ENCODE data around the gene APBA1. TPM values are rescaled to one million over a fixed set of nuclear protein-coding genes. Genes with fewer than 3 reads are reported as not detected.

Gene APBA1
- total RNA-seq, 1 donor: 1.8 TPM

DNA sequence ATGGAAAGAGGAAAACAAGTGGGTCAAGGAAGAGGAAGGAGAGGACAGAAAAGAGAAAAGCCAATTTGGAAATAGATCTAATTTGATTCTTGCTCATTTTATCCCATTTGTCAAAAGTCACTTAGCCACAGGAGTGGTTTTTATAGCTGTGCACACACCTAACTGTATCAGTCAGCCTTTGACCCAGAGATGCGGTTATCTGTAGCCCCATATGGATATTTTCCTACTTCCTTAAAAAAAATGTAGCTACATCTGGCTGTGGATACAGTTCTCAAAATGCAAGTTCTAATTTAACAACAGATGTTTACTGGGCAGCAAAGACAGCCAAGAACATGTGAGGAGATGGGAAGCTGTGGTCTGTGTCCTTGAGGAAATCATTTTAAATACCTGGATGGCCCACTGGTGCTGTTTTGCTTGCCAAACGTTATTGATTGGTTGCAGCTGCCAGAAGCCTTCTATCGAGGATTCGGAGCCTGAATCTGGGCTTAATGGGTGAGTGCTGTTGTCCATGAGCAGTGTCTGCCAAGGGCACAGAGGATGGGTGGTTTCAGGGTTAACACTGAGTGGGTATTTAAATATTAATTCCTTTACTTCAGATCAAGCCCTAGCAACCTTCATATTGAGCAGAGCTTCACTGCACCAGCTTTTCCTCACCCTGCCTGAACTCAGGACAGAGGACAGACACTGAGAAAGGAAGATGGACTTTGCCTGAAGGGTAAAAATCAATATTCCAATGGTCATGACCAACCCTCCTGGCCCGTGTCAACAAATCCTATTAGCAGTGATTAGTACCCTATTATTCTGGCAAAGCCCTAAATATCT, 92.2 kb downstream of the APBA1 start:
- DNase-seq (ENCODE audit: insufficient read length, low spot score, missing footprints): no peak
- TF ChIP-seq CTCF (IDR thresholded peaks at IDR 0.05; ENCODE audit: extremely low read depth, low read depth, low read length): no peak
- H3K79me2 ChIP-seq (ENCODE audit: insufficient read depth, low read length): no peaks in the 10 kb centered on the region
- H3K4me1 ChIP-seq (ENCODE audit: insufficient read depth, low read length): peaks cover 4% of the 10 kb centered on the region
- H3K27me3 ChIP-seq (ENCODE audit: insufficient read depth, low read length): no peaks in the 10 kb centered on the region
- no peak overlapping the region for H2AFZ ChIP-seq (ENCODE audit: low read length)
- H3K9me3 ChIP-seq (ENCODE audit: low read depth, low read length): no peaks in the 10 kb centered on the region
- no peaks in the 10 kb centered on the region for H4K20me1 ChIP-seq (ENCODE audit: insufficient read depth, low read length)
- no peaks in the 10 kb centered on the region for H3K36me3 ChIP-seq (ENCODE audit: insufficient read depth, low read length)
- no peak overlapping the region for H3K4me2 ChIP-seq (ENCODE audit: insufficient read depth, low read length)
- no peak overlapping the region for H3K4me3 ChIP-seq (ENCODE audit: insufficient read depth, low read length)
- H3K27ac ChIP-seq (ENCODE audit: low read depth, low read length): no peak overlapping the region

DNA sequence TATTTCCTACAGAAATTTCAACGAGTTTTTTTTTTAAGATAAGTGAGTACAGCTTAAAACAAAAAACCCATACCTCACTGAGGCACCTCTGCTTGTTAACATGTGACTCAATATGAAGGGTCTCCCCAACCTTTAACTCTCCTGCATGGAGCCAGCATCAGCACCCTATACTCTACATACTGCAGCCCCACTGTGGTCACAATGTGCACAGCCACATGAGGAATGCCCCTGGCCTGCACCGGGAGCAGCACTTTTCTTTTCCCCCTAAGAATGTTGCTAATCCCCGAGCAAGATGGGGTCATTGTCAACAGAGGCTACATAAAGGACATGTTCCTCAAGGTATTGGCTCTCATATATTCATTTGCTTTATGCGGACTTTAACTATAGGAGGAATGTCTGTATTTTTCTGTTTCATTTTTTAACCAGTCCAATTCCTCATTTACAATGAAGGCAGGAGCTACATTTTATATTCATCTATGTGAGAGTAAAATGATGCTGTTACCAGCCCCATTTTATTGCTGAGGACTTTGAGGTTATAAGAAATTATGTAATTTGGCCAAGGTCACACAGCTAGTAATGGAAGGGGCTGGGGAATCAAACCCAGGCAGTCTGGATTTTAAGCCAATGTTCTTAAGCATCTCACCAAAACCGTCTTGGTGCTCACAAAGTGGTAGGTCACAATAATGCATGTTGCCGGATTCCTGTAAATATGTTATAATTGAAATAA, 93.0 kb downstream of the APBA1 start:
- Histone ChIP-seq H3K9me3 (ENCODE audit: low read depth, low read length) (no peaks in the 10 kb centered on the region), H3K4me3 (ENCODE audit: insufficient read depth, low read length) (no peak overlapping the region), H3K27ac (ENCODE audit: low read depth, low read length) (no peak overlapping the region), H2AFZ (ENCODE audit: low read length) (no peak overlapping the region), H3K36me3 (ENCODE audit: insufficient read depth, low read length) (no peaks in the 10 kb centered on the region), H3K79me2 (ENCODE audit: insufficient read depth, low read length) (no peaks in the 10 kb centered on the region), H4K20me1 (ENCODE audit: insufficient read depth, low read length) (no peaks in the 10 kb centered on the region), H3K4me1 (ENCODE audit: insufficient read depth, low read length) (peaks cover under 1% of the 10 kb centered on the region), H3K27me3 (ENCODE audit: insufficient read depth, low read length) (no peaks in the 10 kb centered on the region), H3K4me2 (ENCODE audit: insufficient read depth, low read length) (no peak overlapping the region)
- TF ChIP-seq CTCF (IDR thresholded peaks at IDR 0.05; ENCODE audit: extremely low read depth, low read depth, low read length): no peak
- DNase-seq (ENCODE audit: insufficient read length, low spot score, missing footprints): no peak

DNA sequence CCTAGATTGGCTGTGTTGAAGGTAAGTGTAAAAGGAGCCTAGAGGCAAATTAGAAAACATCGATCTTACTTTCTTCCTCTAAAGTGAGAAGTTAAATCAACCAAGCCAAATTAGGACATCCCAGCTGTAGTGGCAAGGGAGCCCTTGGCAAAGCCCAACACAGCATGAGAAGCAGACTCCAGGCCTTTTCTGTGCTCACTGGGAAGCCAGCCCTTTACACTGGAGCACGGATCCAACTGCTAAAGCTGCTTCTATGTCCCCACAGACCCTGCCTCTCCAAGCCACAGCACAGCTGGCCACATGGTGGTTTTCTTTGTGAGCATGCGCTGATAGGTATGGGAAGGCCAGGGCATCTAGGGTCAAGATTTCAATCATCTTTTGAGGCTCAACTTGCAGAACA, 94.1 kb downstream of the APBA1 start:
- Histone ChIP-seq H2AFZ (ENCODE audit: low read length) (no peak overlapping the region), H3K79me2 (ENCODE audit: insufficient read depth, low read length) (no peaks in the 10 kb centered on the region), H4K20me1 (ENCODE audit: insufficient read depth, low read length) (no peaks in the 10 kb centered on the region), H3K4me2 (ENCODE audit: insufficient read depth, low read length) (no peak overlapping the region), H3K4me1 (ENCODE audit: insufficient read depth, low read length) (peaks cover 7% of the 10 kb centered on the region), H3K27me3 (ENCODE audit: insufficient read depth, low read length) (no peaks in the 10 kb centered on the region), H3K4me3 (ENCODE audit: insufficient read depth, low read length) (no peak overlapping the region), H3K27ac (ENCODE audit: low read depth, low read length) (no peak overlapping the region), H3K36me3 (ENCODE audit: insufficient read depth, low read length) (no peaks in the 10 kb centered on the region), H3K9me3 (ENCODE audit: low read depth, low read length) (no peaks in the 10 kb centered on the region)
- DNase-seq (ENCODE audit: insufficient read length, low spot score, missing footprints): no peak
- no peak for TF ChIP-seq CTCF (IDR thresholded peaks at IDR 0.05; ENCODE audit: extremely low read depth, low read depth, low read length)

DNA sequence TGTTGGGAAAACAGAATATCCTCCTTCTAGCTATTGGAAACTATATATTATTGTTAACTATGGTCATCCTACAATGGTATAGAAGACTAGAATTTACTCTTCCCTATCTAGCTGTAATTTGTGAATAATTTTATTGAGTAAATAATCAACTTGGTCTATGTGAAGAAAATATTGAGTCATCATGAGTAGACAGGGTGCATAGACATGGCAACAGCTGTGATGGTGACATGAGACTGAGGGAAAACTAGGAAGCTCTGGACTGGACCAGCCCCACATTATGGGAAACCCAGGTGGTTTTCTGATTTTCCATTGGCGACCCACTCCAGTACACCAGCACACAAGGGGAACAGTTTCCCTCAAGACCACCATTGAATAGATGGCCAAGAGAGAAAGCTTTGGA, 95.0 kb downstream of the APBA1 start:
- Histone ChIP-seq H3K9me3 (ENCODE audit: low read depth, low read length) (no peaks in the 10 kb centered on the region), H3K27me3 (ENCODE audit: insufficient read depth, low read length) (no peaks in the 10 kb centered on the region), H3K4me1 (ENCODE audit: insufficient read depth, low read length) (peaks cover 7% of the 10 kb centered on the region), H3K36me3 (ENCODE audit: insufficient read depth, low read length) (no peaks in the 10 kb centered on the region), H3K4me3 (ENCODE audit: insufficient read depth, low read length) (no peak overlapping the region), H2AFZ (ENCODE audit: low read length) (no peak overlapping the region), H3K27ac (ENCODE audit: low read depth, low read length) (no peak overlapping the region), H3K79me2 (ENCODE audit: insufficient read depth, low read length) (no peaks in the 10 kb centered on the region), H3K4me2 (ENCODE audit: insufficient read depth, low read length) (no peak overlapping the region), H4K20me1 (ENCODE audit: insufficient read depth, low read length) (no peaks in the 10 kb centered on the region)
- TF ChIP-seq CTCF (IDR thresholded peaks at IDR 0.05; ENCODE audit: extremely low read depth, low read depth, low read length): no peak
- DNase-seq (ENCODE audit: insufficient read length, low spot score, missing footprints): no peak
